HG02981 (cell line): Measurements from ENCODE around the gene ZFP2.

Experiments used
- ATAC-seq: cut with Tn5 transposase; IDR thresholded peaks from one replicate; pipeline ENCODE4 v1.9.1; 2021; ENCODE audit warnings: mild to moderate bottlenecking, moderate library complexity; ENCODE audit not compliant: unreplicated experiment

The ZFP2 gene

GRCh38 chr5:178965465-178966055 lies 69.8 kb downstream of the ZFP2 start:
- no peak for ATAC-seq

DNA sequence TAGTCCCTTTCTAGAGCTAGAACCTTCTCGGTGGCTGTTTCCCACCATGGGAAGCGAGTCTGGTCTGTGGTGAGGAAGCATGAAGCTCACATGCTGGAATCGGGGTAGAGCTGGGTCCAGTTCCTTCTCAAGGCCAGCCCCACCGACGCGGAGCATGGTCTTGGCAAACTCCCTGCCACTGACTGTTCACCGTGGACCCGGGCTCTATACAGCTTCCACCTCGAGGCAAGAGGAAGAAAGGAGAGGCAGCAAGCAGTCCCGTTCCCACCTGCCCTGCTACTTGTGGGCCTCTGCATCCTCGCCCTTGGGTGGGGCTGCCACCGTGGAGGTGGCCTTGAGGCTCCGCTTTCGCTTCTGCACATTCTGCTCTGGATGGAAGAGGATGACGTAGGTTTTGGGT lies 85.7 kb downstream of the ZFP2 start:
- ATAC-seq, result no peak
